GM23338 (cell line): ENCODE data around the gene VPS52. TPM values are rescaled to one million over a fixed set of nuclear protein-coding genes. Genes with fewer than 3 reads are reported as not detected.

Experiments used
- ATAC-seq: fragments of 200-7000 bp; cut with Tn5 transposase; 3 replicates; pipeline ENCODE4 v1.9.1; 2020
- DNase-seq: peaks from one replicate; pipeline ENCODE4 v3.0.0-alpha.2; 2015; ENCODE audit warnings: low spot score
- H2AFZ ChIP-seq: fragments of 200-600 bp; sonication (generic); 2 replicates; pipeline ENCODE4 v1.8.0; 2016; ENCODE audit warnings: antibody characterized with exemption, mild to moderate bottlenecking, moderate library complexity
- H3F3A ChIP-seq: fragments of 200-600 bp; sonication (generic); replicated peaks from 2 replicates; pipeline ENCODE4 v1.8.0; 2017; ENCODE audit warnings: antibody characterized with exemption, mixed run types, low read depth
- H3K27ac ChIP-seq: fragments of 200-600 bp; sonication (generic); 2 replicates; pipeline ENCODE4 v1.6.1; 2016; ENCODE audit warnings: low read depth
- H3K27me3 ChIP-seq: fragments of 200-600 bp; sonication (generic); 2 replicates; pipeline ENCODE4 v1.8.0; 2016; ENCODE audit warnings: mild to moderate bottlenecking, mixed run types, moderate library complexity; ENCODE audit not compliant: insufficient read depth
- H3K36me3 ChIP-seq: fragments of 200-600 bp; sonication (generic); 2 replicates; pipeline ENCODE4 v1.8.0; 2016; ENCODE audit warnings: mild to moderate bottlenecking; ENCODE audit not compliant: insufficient read depth
- H3K4me1 ChIP-seq: fragments of 200-600 bp; sonication (generic); 2 replicates; pipeline ENCODE4 v1.8.0; 2016; ENCODE audit warnings: mild to moderate bottlenecking, moderate library complexity; ENCODE audit not compliant: insufficient read depth
- H3K4me2 ChIP-seq: fragments of 200-600 bp; sonication (generic); 2 replicates; pipeline ENCODE4 v1.7.1; 2017; ENCODE audit warnings: mixed run types
- H3K4me3 ChIP-seq: fragments of 200-600 bp; sonication (generic); 2 replicates; pipeline ENCODE4 v1.6.1; 2016; ENCODE audit warnings: mixed run types
- H3K79me2 ChIP-seq: fragments of 200-600 bp; sonication (generic); replicated peaks from 2 replicates; pipeline ENCODE4 v1.8.0; 2017; ENCODE audit warnings: mild to moderate bottlenecking; ENCODE audit not compliant: insufficient read depth
- H3K9me2 ChIP-seq: fragments of 200-600 bp; sonication (generic); 2 replicates; pipeline ENCODE4 v1.8.0; 2017; ENCODE audit not compliant: insufficient read depth
- H4K20me1 ChIP-seq: fragments of 200-600 bp; sonication (generic); replicated peaks from 2 replicates; pipeline ENCODE4 v1.8.0; 2017; ENCODE audit warnings: mild to moderate bottlenecking; ENCODE audit not compliant: insufficient read depth
- H3K27ac Mint-ChIP-seq: 2 replicates; pipeline ENCODE4 v1.8.0; 2020; ENCODE audit warnings: inconsistent platforms, mild to moderate bottlenecking, moderate library complexity, mixed read lengths
- H3K27me3 Mint-ChIP-seq: 3 replicates; pipeline ENCODE4 v1.8.0; 2022; ENCODE audit warnings: low read depth, mild to moderate bottlenecking, moderate library complexity, mixed read lengths, inconsistent platforms; ENCODE audit not compliant: insufficient read depth, poor library complexity
- H3K36me3 Mint-ChIP-seq: 3 replicates; pipeline ENCODE4 v1.8.0; 2021; ENCODE audit warnings: low read depth, mild to moderate bottlenecking, inconsistent platforms, moderate library complexity, mixed read lengths
- H3K4me1 Mint-ChIP-seq: 3 replicates; pipeline ENCODE4 v1.8.0; 2020; ENCODE audit warnings: mild to moderate bottlenecking, inconsistent platforms, mixed read lengths
- H3K4me3 Mint-ChIP-seq: 3 replicates; pipeline ENCODE4 v1.8.0; 2021; ENCODE audit warnings: moderate library complexity, mild to moderate bottlenecking, inconsistent platforms, mixed read lengths
- H3K9me3 Mint-ChIP-seq: 3 replicates; pipeline ENCODE4 v1.8.0; 2020; ENCODE audit warnings: moderate library complexity, mild to moderate bottlenecking, inconsistent platforms, mixed read lengths
- CREB1 ChIP-seq: fragments of 250-450 bp; sonication (Bioruptor Pico); IDR thresholded peaks from 2 replicates; pipeline ENCODE4 v1.5.0; 2020; ENCODE audit warnings: low read depth, mild to moderate bottlenecking, moderate library complexity
- ETS1 ChIP-seq: IDR thresholded peaks from 2 replicates; pipeline ENCODE4 v1.6.1; 2016; ENCODE audit warnings: antibody characterized with exemption
- EZH2 ChIP-seq: fragments of 200-600 bp; sonication (generic); IDR thresholded peaks from one replicate; pipeline ENCODE4 v1.8.0; 2017; ENCODE audit warnings: antibody characterized with exemption, mild to moderate bottlenecking, low read depth; ENCODE audit not compliant: unreplicated experiment
- EZH2phosphoT487 ChIP-seq: fragments of 200-600 bp; sonication (generic); IDR thresholded peaks from one replicate; pipeline ENCODE4 v1.8.1; 2018; ENCODE audit warnings: antibody characterized with exemption; ENCODE audit not compliant: unreplicated experiment
- JUNB ChIP-seq: IDR thresholded peaks from one replicate; pipeline ENCODE4 v1.6.1; 2016; ENCODE audit warnings: antibody characterized with exemption; ENCODE audit not compliant: unreplicated experiment
- NANOG ChIP-seq: IDR thresholded peaks from 2 replicates; pipeline ENCODE4 v1.6.1; 2016; ENCODE audit warnings: antibody characterized with exemption, borderline replicate concordance
- POLR2AphosphoS5 ChIP-seq: IDR thresholded peaks from 2 replicates; pipeline ENCODE4 v1.6.1; 2016; ENCODE audit warnings: antibody characterized with exemption, low read depth
- STAT1 ChIP-seq: IDR thresholded peaks from one replicate; pipeline ENCODE4 v1.6.1; 2016; ENCODE audit warnings: antibody characterized with exemption; ENCODE audit not compliant: unreplicated experiment
- ZNF114 ChIP-seq: fragments of 250-450 bp; sonication (Bioruptor Pico); IDR thresholded peaks from 2 replicates; pipeline ENCODE4 v1.5.0; 2020; ENCODE audit warnings: mild to moderate bottlenecking, moderate library complexity
- ZNF331 ChIP-seq: fragments of 250-450 bp; sonication (Bioruptor Pico); IDR thresholded peaks from 2 replicates; pipeline ENCODE4 v1.5.0; 2020; ENCODE audit warnings: low read depth, mild to moderate bottlenecking, moderate library complexity
- polyA plus RNA-seq: library from polyadenylated mRNA; unstranded; fragments of >200 nt; fragmentation: Nextera tagmentation; extraction: Ambion mirVana; gene quantifications from 2 replicates; pipeline ENCODE4 v1.2.1, GENCODE V29; 2016
- total RNA-seq: library from RNA; depleted of rRNA; stranded (reverse); fragments of >200 nt; shearing (Covaris generic); gene quantifications from 2 replicates; pipeline ENCODE4 v1.2.3, GENCODE V29; 2014
- TF ChIP-seq, protein P1 (sequence below), 2 experiments: fragments of 200-600 bp in 1 of 2; sonication (generic) in 1 of 2; conservative IDR thresholded peaks; 2 replicates each; pipeline versions ENCODE4 v1.5.1 to v1.6.1; 2016 to 2017; ENCODE audit warnings: antibody characterized with exemption in 2 of 2, low read depth in 2 of 2, mild to moderate bottlenecking in 2 of 2, moderate library complexity in 1 of 2
- TF ChIP-seq, protein P2 (sequence below): fragments of 250-450 bp; sonication (Bioruptor Pico); IDR thresholded peaks from 2 replicates; pipeline ENCODE4 v1.5.0; 2020; ENCODE audit warnings: mild to moderate bottlenecking, moderate library complexity
- TF ChIP-seq, protein P3 (sequence below): IDR thresholded peaks from one replicate; pipeline ENCODE4 v1.6.1; 2018; ENCODE audit warnings: antibody characterized with exemption; ENCODE audit not compliant: unreplicated experiment

VPS52 gene
- total and polyA plus RNA-seq, 2 experiments from 2014 or later = 27.9 to 31.1 TPM

- no peak overlapping the region for H2AFZ ChIP-seq
- Mint-ChIP-seq H3K27ac (no peak overlapping the region), H3K9me3 (no peaks in the 10 kb centered on the region; the same call in 2 of the 3 replicates), H3K4me1 (peaks cover 19% of the 10 kb centered on the region), H3K36me3 (peaks cover 31% of the 10 kb centered on the region), H3K27me3 (peaks cover 11% of the 10 kb centered on the region), H3K4me3 (no peak overlapping the region)
- ATAC-seq = no peak
- peaks cover 10% of the 10 kb centered on the region; the same call in 1 of the 2 replicates for H3F3A ChIP-seq
- no peaks in the 10 kb centered on the region for H3K36me3 ChIP-seq
- H3K4me2 ChIP-seq = no peak overlapping the region
- H3K27ac ChIP-seq = no peak overlapping the region
- no peaks in the 10 kb centered on the region for H4K20me1 ChIP-seq
- TF ChIP-seq JUNB (no peak), NANOG (no peak), ETS1 (no peak), ZNF114 (no peak), STAT1 (no peak), EZH2phosphoT487 (no peak), EZH2 (no peak), POLR2AphosphoS5 (no peak), ZNF331 (CRISPR knock-in tag) (no peak), CREB1 (CRISPR knock-in tag) (no peak)
- TF ChIP-seq, protein P1, sequence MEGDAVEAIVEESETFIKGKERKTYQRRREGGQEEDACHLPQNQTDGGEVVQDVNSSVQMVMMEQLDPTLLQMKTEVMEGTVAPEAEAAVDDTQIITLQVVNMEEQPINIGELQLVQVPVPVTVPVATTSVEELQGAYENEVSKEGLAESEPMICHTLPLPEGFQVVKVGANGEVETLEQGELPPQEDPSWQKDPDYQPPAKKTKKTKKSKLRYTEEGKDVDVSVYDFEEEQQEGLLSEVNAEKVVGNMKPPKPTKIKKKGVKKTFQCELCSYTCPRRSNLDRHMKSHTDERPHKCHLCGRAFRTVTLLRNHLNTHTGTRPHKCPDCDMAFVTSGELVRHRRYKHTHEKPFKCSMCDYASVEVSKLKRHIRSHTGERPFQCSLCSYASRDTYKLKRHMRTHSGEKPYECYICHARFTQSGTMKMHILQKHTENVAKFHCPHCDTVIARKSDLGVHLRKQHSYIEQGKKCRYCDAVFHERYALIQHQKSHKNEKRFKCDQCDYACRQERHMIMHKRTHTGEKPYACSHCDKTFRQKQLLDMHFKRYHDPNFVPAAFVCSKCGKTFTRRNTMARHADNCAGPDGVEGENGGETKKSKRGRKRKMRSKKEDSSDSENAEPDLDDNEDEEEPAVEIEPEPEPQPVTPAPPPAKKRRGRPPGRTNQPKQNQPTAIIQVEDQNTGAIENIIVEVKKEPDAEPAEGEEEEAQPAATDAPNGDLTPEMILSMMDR (conservative IDR thresholded peaks at IDR 0.05; ENCODE audit: low read depth in 2 of 2) = no peak
- TF ChIP-seq, protein P2, sequence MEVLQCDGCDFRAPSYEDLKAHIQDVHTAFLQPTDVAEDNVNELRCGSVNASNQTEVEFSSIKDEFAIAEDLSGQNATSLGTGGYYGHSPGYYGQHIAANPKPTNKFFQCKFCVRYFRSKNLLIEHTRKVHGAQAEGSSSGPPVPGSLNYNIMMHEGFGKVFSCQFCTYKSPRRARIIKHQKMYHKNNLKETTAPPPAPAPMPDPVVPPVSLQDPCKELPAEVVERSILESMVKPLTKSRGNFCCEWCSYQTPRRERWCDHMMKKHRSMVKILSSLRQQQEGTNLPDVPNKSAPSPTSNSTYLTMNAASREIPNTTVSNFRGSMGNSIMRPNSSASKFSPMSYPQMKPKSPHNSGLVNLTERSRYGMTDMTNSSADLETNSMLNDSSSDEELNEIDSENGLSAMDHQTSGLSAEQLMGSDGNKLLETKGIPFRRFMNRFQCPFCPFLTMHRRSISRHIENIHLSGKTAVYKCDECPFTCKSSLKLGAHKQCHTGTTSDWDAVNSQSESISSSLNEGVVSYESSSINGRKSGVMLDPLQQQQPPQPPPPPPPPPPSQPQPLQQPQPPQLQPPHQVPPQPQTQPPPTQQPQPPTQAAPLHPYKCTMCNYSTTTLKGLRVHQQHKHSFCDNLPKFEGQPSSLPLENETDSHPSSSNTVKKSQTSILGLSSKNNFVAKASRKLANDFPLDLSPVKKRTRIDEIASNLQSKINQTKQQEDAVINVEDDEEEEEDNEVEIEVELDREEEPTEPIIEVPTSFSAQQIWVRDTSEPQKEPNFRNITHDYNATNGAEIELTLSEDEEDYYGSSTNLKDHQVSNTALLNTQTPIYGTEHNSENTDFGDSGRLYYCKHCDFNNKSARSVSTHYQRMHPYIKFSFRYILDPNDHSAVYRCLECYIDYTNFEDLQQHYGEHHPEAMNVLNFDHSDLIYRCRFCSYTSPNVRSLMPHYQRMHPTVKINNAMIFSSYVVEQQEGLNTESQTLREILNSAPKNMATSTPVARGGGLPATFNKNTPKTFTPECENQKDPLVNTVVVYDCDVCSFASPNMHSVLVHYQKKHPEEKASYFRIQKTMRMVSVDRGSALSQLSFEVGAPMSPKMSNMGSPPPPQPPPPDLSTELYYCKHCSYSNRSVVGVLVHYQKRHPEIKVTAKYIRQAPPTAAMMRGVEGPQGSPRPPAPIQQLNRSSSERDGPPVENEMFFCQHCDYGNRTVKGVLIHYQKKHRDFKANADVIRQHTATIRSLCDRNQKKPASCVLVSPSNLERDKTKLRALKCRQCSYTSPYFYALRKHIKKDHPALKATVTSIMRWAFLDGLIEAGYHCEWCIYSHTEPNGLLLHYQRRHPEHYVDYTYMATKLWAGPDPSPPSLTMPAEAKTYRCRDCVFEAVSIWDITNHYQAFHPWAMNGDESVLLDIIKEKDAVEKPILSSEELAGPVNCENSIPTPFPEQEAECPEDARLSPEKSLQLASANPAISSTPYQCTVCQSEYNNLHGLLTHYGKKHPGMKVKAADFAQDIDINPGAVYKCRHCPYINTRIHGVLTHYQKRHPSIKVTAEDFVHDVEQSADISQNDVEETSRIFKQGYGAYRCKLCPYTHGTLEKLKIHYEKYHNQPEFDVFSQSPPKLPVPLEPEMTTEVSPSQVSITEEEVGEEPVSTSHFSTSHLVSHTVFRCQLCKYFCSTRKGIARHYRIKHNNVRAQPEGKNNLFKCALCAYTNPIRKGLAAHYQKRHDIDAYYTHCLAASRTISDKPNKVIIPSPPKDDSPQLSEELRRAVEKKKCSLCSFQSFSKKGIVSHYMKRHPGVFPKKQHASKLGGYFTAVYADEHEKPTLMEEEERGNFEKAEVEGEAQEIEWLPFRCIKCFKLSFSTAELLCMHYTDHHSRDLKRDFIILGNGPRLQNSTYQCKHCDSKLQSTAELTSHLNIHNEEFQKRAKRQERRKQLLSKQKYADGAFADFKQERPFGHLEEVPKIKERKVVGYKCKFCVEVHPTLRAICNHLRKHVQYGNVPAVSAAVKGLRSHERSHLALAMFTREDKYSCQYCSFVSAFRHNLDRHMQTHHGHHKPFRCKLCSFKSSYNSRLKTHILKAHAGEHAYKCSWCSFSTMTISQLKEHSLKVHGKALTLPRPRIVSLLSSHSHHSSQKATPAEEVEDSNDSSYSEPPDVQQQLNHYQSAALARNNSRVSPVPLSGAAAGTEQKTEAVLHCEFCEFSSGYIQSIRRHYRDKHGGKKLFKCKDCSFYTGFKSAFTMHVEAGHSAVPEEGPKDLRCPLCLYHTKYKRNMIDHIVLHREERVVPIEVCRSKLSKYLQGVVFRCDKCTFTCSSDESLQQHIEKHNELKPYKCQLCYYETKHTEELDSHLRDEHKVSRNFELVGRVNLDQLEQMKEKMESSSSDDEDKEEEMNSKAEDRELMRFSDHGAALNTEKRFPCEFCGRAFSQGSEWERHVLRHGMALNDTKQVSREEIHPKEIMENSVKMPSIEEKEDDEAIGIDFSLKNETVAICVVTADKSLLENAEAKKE (CRISPR knock-in tag) = no peak
- TF ChIP-seq, protein P3, sequence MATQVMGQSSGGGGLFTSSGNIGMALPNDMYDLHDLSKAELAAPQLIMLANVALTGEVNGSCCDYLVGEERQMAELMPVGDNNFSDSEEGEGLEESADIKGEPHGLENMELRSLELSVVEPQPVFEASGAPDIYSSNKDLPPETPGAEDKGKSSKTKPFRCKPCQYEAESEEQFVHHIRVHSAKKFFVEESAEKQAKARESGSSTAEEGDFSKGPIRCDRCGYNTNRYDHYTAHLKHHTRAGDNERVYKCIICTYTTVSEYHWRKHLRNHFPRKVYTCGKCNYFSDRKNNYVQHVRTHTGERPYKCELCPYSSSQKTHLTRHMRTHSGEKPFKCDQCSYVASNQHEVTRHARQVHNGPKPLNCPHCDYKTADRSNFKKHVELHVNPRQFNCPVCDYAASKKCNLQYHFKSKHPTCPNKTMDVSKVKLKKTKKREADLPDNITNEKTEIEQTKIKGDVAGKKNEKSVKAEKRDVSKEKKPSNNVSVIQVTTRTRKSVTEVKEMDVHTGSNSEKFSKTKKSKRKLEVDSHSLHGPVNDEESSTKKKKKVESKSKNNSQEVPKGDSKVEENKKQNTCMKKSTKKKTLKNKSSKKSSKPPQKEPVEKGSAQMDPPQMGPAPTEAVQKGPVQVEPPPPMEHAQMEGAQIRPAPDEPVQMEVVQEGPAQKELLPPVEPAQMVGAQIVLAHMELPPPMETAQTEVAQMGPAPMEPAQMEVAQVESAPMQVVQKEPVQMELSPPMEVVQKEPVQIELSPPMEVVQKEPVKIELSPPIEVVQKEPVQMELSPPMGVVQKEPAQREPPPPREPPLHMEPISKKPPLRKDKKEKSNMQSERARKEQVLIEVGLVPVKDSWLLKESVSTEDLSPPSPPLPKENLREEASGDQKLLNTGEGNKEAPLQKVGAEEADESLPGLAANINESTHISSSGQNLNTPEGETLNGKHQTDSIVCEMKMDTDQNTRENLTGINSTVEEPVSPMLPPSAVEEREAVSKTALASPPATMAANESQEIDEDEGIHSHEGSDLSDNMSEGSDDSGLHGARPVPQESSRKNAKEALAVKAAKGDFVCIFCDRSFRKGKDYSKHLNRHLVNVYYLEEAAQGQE = no peak
- DNase-seq = no peak
- H3K27me3 ChIP-seq = peaks cover 10% of the 10 kb centered on the region
- no peaks in the 10 kb centered on the region for H3K9me2 ChIP-seq
- no peak overlapping the region for H3K4me3 ChIP-seq
- H3K79me2 ChIP-seq = no peaks in the 10 kb centered on the region
- H3K4me1 ChIP-seq = peaks cover 12% of the 10 kb centered on the region
These were observed 18.9 kb downstream of the VPS52 start for GRCh38 chr6:33252759-33253158.
